ENCODE results near the gene RNF220.

RNF220 gene

GRCh38 chr1:44610527-44611148 lies 205.6 kb downstream of the RNF220 start:
- TF ChIP-seq, protein P1, sequence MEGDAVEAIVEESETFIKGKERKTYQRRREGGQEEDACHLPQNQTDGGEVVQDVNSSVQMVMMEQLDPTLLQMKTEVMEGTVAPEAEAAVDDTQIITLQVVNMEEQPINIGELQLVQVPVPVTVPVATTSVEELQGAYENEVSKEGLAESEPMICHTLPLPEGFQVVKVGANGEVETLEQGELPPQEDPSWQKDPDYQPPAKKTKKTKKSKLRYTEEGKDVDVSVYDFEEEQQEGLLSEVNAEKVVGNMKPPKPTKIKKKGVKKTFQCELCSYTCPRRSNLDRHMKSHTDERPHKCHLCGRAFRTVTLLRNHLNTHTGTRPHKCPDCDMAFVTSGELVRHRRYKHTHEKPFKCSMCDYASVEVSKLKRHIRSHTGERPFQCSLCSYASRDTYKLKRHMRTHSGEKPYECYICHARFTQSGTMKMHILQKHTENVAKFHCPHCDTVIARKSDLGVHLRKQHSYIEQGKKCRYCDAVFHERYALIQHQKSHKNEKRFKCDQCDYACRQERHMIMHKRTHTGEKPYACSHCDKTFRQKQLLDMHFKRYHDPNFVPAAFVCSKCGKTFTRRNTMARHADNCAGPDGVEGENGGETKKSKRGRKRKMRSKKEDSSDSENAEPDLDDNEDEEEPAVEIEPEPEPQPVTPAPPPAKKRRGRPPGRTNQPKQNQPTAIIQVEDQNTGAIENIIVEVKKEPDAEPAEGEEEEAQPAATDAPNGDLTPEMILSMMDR (conservative IDR thresholded peaks at IDR 0.05) = no peak
- TF ChIP-seq ZFX (IDR thresholded peaks at IDR 0.05) = no peak

GRCh38 chr1:44611419-44611818 lies 206.4 kb downstream of the RNF220 start:
- TF ChIP-seq ZFX (IDR thresholded peaks at IDR 0.05) = no peak
- TF ChIP-seq, protein P1 (conservative IDR thresholded peaks at IDR 0.05) = no peak
- no peak overlapping the region for H3K27ac ChIP-seq

More at GRCh38 chr1:44610527-44611148, 205.6 kb downstream of the RNF220 start:
- H3K27ac ChIP-seq = no peak overlapping the region

DNA sequence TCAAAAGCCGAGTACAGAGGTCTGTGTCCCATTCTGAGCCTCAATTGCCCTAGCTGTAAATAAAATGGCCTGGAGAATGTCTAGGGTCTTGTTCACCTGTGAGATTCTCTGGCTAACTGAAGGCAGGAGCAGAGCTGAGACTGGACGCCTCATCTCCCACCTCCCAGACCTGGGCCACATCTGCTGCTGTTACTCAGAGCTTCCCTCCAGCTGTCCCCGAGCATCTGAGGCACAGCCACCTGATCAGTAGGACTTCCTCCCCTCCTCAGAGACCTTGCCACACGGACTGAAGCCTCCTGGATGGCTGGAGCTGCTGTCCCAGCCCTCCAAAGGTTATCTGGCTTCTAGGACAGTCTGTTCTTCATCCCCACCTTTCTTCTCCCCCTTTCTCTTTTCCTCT lies 206.8 kb downstream of the RNF220 start:
- no peak overlapping the region for H3K27ac ChIP-seq
- no peak for TF ChIP-seq ZFX (IDR thresholded peaks at IDR 0.05)
- TF ChIP-seq, protein P1 (conservative IDR thresholded peaks at IDR 0.05) = no peak

DNA sequence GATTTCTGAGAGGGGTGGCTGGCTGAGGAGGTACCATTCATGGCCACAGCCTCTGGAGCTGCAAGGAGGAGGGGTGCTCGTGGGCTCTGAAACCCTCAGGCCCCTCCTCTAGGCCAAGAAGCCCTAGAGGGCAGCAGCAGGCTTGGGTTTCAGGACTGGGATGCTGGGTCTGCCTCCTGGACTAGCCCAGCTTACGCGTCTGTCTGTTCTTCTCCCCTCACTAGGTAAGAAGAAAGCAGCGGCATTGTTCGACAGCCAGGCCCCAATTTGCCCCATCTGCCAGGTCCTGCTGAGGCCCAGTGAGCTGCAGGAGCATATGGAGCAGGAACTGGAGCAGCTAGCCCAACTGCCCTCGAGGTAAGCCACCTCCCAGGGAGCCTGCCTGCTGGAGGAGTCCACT lies 208.9 kb downstream of the RNF220 start:
- no peak overlapping the region for H3K27ac ChIP-seq
- no peak for TF ChIP-seq ZFX (IDR thresholded peaks at IDR 0.05)
- TF ChIP-seq, protein P1 (conservative IDR thresholded peaks at IDR 0.05) = no peak

DNA sequence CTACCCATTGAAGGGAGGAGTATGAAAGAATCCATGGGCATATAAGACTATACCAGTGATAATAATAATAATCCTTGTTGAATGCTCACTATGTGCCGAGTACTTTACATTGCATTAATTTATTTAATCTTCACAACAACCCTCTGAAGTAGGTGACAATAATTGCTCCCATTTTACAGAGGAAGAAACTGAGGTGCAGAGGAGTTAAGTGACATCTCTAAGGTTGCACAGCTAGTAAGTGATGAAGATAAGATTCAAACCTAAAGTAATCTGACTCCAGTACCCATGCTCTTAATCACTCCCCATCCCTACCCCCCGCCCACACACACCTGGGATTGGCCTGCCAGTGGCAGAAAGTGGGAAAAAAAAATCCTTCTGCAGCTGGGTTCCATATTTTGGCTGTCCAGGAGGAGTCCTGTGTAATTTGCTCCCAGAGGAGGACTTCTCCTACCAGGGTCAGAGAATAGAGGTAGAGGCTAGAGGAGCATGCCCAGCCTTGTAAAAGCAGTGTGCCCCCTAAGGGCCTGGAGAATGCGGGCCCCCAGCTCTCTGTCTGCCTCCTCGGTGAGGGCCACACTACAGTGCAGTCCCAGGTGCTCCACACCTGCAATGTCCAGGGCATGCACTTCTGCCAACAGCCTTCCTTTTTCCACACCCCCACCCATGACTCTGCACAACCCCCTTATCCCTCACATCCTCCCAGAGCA lies 211.4 kb downstream of the RNF220 start:
- TF ChIP-seq ZFX (IDR thresholded peaks at IDR 0.05) = no peak
- TF ChIP-seq, protein P1 (conservative IDR thresholded peaks at IDR 0.05) = no peak
- H3K27ac ChIP-seq = no peak overlapping the region

DNA sequence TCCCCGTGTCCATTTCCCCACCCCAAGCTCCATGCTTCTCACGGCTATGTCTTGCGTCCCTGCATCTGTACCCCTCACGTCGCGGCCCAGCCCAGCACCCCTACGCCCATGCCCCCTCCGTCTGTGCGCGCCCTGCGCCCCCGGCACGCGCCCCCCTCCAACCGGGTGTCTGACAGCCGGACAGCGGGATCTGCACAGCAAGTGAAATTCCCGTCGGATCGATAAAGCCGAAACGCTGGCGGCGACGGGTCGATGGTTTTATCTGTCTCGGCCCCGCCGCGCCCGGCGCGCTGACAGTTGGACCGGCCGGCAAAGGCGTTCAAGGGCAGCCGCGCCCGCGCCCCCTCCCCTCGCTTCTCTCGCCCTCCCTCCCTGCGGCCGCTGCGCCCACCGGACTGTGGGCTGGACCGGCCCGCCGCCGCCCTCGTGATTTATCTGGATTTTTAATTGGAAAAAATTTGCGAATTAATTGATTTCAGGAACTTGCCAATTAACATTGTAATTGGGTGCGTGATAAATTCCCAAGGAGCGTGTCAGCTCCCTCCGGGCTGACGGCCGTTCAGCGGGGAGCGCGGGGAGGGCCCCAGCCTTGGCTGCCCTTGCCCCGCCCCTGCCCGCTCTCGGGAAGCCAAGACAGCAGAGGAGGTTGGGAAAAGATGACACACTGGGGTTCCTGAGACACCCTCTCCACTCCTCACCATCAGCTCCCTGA lies 212.1 kb downstream of the RNF220 start:
- TF ChIP-seq, protein P1 (conservative IDR thresholded peaks at IDR 0.05) = no peak
- no peak for TF ChIP-seq ZFX (IDR thresholded peaks at IDR 0.05)
- no peak overlapping the region for H3K27ac ChIP-seq

- no peak overlapping the region for H3K27ac ChIP-seq
- TF ChIP-seq ZFX (IDR thresholded peaks at IDR 0.05) = no peak
- TF ChIP-seq, protein P1 (conservative IDR thresholded peaks at IDR 0.05) = no peak
These were observed 212.6 kb downstream of the RNF220 start for GRCh38 chr1:44617703-44618029.

Measured in C4-2B (cell line).